Fibroblast of lung (primary cell): ENCODE measurements around the gene MEGF8.

Source experiments
- EZH2 ChIP-seq: IDR thresholded peaks from 2 replicates; pipeline ENCODE4 v1.5.1; 2012; ENCODE audit warnings: low read length, control low read depth, mild to moderate bottlenecking; ENCODE audit errors: missing control alignments
- TF ChIP-seq, protein P1 (sequence below), 2 donors: IDR thresholded peaks in 1 of 2; conservative IDR thresholded peaks in 1 of 2; 1 replicate in 1 of 2; 2 replicates in 1 of 2; pipeline ENCODE4 v1.5.1; 2011 to 2012; ENCODE audit warnings: low read length in 2 of 2, control low read depth in 1 of 2, inconsistent platforms in 1 of 2, low read depth in 1 of 2, mild to moderate bottlenecking in 1 of 2

DNA sequence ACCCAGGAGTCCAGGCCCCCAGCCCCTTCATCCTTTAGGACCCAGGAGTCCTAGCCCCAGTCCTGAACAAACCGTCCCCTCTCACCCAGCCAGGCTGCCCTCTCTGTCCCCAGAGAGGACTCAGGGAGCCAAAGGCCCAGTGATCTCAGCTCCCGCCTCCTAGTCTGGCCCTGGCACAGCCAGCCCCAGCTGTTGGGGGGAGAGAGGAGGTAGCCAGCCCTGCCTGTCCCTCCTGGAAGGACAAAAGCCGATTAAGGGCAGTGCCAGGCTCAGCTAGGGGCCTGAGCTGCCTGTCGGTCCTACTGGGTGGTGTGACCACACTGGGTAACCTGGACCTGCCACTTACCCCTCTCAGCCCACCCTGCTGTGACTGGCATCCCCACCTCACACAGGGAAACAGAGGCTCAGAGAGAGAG lies 87.2 kb downstream of the MEGF8 start:
- TF ChIP-seq, protein P1, sequence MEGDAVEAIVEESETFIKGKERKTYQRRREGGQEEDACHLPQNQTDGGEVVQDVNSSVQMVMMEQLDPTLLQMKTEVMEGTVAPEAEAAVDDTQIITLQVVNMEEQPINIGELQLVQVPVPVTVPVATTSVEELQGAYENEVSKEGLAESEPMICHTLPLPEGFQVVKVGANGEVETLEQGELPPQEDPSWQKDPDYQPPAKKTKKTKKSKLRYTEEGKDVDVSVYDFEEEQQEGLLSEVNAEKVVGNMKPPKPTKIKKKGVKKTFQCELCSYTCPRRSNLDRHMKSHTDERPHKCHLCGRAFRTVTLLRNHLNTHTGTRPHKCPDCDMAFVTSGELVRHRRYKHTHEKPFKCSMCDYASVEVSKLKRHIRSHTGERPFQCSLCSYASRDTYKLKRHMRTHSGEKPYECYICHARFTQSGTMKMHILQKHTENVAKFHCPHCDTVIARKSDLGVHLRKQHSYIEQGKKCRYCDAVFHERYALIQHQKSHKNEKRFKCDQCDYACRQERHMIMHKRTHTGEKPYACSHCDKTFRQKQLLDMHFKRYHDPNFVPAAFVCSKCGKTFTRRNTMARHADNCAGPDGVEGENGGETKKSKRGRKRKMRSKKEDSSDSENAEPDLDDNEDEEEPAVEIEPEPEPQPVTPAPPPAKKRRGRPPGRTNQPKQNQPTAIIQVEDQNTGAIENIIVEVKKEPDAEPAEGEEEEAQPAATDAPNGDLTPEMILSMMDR (conservative IDR thresholded peaks at IDR 0.05 in 1 of 2, IDR thresholded peaks at IDR 0.05 in 1 of 2; ENCODE audit: low read depth in 1 of 2, low read length in 2 of 2), result no peak
- no peak for TF ChIP-seq EZH2
